ENCODE measurements around the gene KIAA0319L.

Gene KIAA0319L

GRCh38 chr1:35598895-35599294 lies 41.7 kb upstream of the KIAA0319L start:
- no peak overlapping the region for H3K4me3 ChIP-seq (ENCODE audit: low read depth, low read length)
- DNase-seq (ENCODE audit: low read depth): no peak
- no peak for TF ChIP-seq CTCF (conservative IDR thresholded peaks at IDR 0.05; ENCODE audit: low read depth, low read length)

- H3K4me3 ChIP-seq (ENCODE audit: low read depth, low read length): no peak overlapping the region
- DNase-seq (ENCODE audit: low read depth): no peak
- no peak for TF ChIP-seq CTCF (conservative IDR thresholded peaks at IDR 0.05; ENCODE audit: low read depth, low read length)
These were observed 40.7 kb upstream of the KIAA0319L start for GRCh38 chr1:35597870-35598269.

- no peak for DNase-seq (ENCODE audit: low read depth)
- H3K4me3 ChIP-seq (ENCODE audit: low read depth, low read length): no peak overlapping the region
- no peak for TF ChIP-seq CTCF (conservative IDR thresholded peaks at IDR 0.05; ENCODE audit: low read depth, low read length)
These were observed 38.5 kb upstream of the KIAA0319L start for GRCh38 chr1:35595684-35596083.

GRCh38 chr1:35594005-35594760 lies 37.0 kb upstream of the KIAA0319L start:
- no peak for DNase-seq (ENCODE audit: low read depth)
- TF ChIP-seq CTCF (conservative IDR thresholded peaks at IDR 0.05; ENCODE audit: low read depth, low read length): no peak

GRCh38 chr1:35592991-35593769 lies 36.0 kb upstream of the KIAA0319L start:
- DNase-seq (ENCODE audit: low read depth): no peak
- no peak for TF ChIP-seq CTCF (conservative IDR thresholded peaks at IDR 0.05; ENCODE audit: low read depth, low read length)
- H3K4me3 ChIP-seq (ENCODE audit: low read depth, low read length): no peak overlapping the region

More at GRCh38 chr1:35594005-35594760, 37.0 kb upstream of the KIAA0319L start:
- no peak overlapping the region for H3K4me3 ChIP-seq (ENCODE audit: low read depth, low read length)

- H3K4me3 ChIP-seq (ENCODE audit: low read depth, low read length): no peak overlapping the region
- no peak for DNase-seq (ENCODE audit: low read depth)
- no peak for TF ChIP-seq CTCF (conservative IDR thresholded peaks at IDR 0.05; ENCODE audit: low read depth, low read length)
These were observed 34.0 kb upstream of the KIAA0319L start for GRCh38 chr1:35591211-35591610.

Data from choroid plexus epithelial cell (primary cell).